CD4-positive, alpha-beta T cell treated with Interleukin-12 subunit alpha and Interleukin-12 subunit beta, for 1 hour (primary cell): Measurements from ENCODE around the gene WNT1.

Experiments used
- DNase-seq: peaks from one replicate; pipeline ENCODE4 v3.0.0-alpha.2; 2020

WNT1 gene

GRCh38 chr12:49031573-49032161 is 53.5 kb downstream of the WNT1 start:
- no peak for DNase-seq
